Psoas muscle (tissue), 8 donors: Measurements from ENCODE around the gene GJB3. TPM values are rescaled to one million over a fixed set of nuclear protein-coding genes. Genes with fewer than 3 reads are reported as not detected.

Experiments
- ATAC-seq, 4 donors: fragments of 200-7000 bp; cut with Tn5 transposase; one replicate each; pipeline ENCODE4 v1.9.1; 2020; ENCODE audit warnings: moderate library complexity in 3 of 4, mild to moderate bottlenecking in 2 of 4
- DNase-seq, 2 donors: peaks; one replicate each; pipeline ENCODE4 v3.0.0-alpha.2; 2020
- H3K27ac ChIP-seq: fragments of 200-600 bp; one replicate; pipeline ENCODE4 v1.8.0; 2022
- H3K27me3 ChIP-seq, 3 donors: fragments of 200-600 bp in 1 of 3; one replicate each; pipeline versions ENCODE4 v1.6.1 to v1.8.0; 2013 to 2022; ENCODE audit warnings: low read length in 2 of 3, mild to moderate bottlenecking in 2 of 3, moderate library complexity in 1 of 3; ENCODE audit not compliant: insufficient read depth in 3 of 3
- H3K36me3 ChIP-seq, 2 donors: fragments of 200-600 bp in 1 of 2; one replicate each; pipeline versions ENCODE4 v1.6.1 to v1.8.0; 2013 to 2022; ENCODE audit warnings: low read depth in 1 of 2, mild to moderate bottlenecking in 1 of 2, moderate library complexity in 1 of 2; ENCODE audit not compliant: insufficient read depth in 1 of 2
- H3K4me1 ChIP-seq: fragments of 200-600 bp; one replicate; pipeline ENCODE4 v1.8.0; 2022
- H3K4me3 ChIP-seq: fragments of 200-600 bp; one replicate; pipeline ENCODE4 v1.8.0; 2022; ENCODE audit warnings: mild to moderate bottlenecking
- H3K9me3 ChIP-seq: fragments of 200-600 bp; one replicate; pipeline ENCODE4 v1.8.0; 2022
- WGBS, 3 donors: extraction: QIAGEN DNeasy Blood & Tissue Kit; methylation state at CpG; one replicate each; pipeline versions ENCODE4 v1.1.6 to v1.1.7; 2013; 5-methylcytosine and 5-hydroxymethylcytosine counted together
- intact Hi-C, 2 donors: fragments of 100-400 bp; cut with DNase I; formaldehyde crosslinking; loops; one replicate each; pipeline versions ENCODE4 v1.11.0 to v1.14.2; 2022
- polyA plus RNA-seq, 3 donors: library from polyadenylated mRNA; stranded (reverse); fragments of 200-250 nt; gene quantifications; one replicate each; pipeline ENCODE4 v1.2.3, GENCODE V29; 2013
- total RNA-seq, 4 donors: library from RNA; stranded (reverse); fragmentation: NEBNext Ultra II Directional in 2 of 4; extraction: Animal tissue kit (Norgen Biotek cat#: 25700) in 2 of 4; gene quantifications; one replicate each; pipeline versions ENCODE4 v1.2.1 to v1.2.4, GENCODE V29; 2021 to 2023
- TF ChIP-seq, protein P1 (sequence below): fragments of 200-600 bp; IDR thresholded peaks from one replicate; pipeline ENCODE4 v1.8.0; 2022; ENCODE audit warnings: antibody characterized with exemption
- donor health status: healthy with polysubstance abuse.
- donor health status: DM: no; HTN: no; CAD: no; lungs with moderate emphysema.
- donor health status: Bipolar disorder and iron deficiency.
- donor health status: healthy.
- donor health status: DM: yes; HTN: yes; CAD: no.
- donor health status: DM: no; HTN: no; CAD: no.
- donor health status: DM: no; HTN: no; CAD: no.
- donor health status: DM: yes; HTN: yes; CAD: no.

GJB3 gene
- total and polyA plus RNA-seq, 7 donors, result 0.03 TPM; not detected in 5

DNA sequence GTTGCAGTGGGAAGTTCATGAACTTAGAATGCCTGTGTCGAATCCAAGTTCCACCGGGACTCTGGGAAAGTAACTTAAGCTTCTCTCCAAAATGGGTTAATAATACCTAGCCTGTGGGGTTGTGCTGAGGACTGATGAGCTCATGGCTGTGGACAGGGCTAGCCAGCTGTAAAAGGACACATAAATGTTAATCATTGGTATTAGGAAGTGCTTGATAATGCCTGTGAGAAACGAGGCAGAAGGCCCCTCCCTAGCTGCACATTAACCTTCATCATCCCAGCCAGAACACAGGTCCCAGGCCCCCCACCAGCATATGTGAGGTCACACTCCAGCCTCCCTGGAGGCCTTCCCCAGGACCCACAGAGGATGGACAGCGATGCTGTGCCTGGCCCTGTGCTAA, 22.3 kb upstream of the GJB3 start:
- H3K36me3 ChIP-seq, result no peaks in the 10 kb centered on the region
- H3K27ac ChIP-seq, result no peak overlapping the region
- H3K27me3 ChIP-seq, result no peaks in the 10 kb centered on the region
- no peaks in the 10 kb centered on the region for H3K4me1 ChIP-seq
- no peak overlapping the region for H3K4me3 ChIP-seq
- intact Hi-C loops, result no loop called here
- H3K9me3 ChIP-seq, result no peaks in the 10 kb centered on the region
- TF ChIP-seq, protein P1, sequence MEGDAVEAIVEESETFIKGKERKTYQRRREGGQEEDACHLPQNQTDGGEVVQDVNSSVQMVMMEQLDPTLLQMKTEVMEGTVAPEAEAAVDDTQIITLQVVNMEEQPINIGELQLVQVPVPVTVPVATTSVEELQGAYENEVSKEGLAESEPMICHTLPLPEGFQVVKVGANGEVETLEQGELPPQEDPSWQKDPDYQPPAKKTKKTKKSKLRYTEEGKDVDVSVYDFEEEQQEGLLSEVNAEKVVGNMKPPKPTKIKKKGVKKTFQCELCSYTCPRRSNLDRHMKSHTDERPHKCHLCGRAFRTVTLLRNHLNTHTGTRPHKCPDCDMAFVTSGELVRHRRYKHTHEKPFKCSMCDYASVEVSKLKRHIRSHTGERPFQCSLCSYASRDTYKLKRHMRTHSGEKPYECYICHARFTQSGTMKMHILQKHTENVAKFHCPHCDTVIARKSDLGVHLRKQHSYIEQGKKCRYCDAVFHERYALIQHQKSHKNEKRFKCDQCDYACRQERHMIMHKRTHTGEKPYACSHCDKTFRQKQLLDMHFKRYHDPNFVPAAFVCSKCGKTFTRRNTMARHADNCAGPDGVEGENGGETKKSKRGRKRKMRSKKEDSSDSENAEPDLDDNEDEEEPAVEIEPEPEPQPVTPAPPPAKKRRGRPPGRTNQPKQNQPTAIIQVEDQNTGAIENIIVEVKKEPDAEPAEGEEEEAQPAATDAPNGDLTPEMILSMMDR, result no peak
- no peak for ATAC-seq
- 48 to 53% (median 53%) methylated on average over 4 of the region's 4 CpGs for WGBS, 3 donors
- no peak for DNase-seq

DNA sequence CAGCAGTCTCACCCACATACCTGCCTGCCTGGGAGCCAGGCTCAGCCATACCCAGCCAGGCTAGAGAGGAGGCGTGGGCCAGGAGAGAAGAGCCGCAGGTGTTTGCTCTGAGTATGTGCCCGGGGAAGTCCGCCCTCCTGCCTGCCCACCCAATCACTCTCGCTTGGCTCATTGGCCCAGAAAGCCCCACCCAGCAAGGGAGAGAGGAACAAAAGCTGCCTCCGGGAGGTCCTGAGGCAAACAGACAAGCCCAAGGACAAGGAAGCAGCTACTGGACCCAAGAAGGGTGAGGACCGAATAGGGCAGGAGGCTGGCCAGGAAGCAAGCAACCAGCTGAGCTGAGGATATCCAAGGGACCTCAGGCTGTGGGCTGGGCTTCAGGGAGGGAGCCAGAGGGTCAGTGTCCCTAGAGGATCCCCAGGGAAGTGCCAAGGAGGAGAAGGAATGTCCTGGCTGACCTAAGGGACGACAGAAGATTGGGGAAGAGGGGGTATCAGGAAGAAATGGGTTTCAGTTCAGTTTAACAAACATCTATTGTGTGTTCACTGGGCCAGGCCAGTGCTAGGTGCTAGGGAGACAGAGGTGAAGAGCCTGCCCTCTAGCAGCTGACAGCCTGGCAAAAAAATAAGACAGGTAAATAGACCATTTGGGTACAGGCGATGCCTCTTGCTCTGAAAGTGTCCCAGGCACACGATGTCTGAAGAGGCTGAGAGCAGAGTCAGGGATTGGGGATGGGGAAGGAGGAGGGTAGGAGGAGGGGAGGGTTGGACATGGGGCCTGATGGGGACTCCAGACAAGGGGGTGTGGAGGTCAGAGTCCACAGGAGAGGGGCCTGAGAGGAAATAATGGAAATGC, 21.3 kb upstream of the GJB3 start, which contains the start of gene GJB4:
GJB4 (plus strand) TSS at position 238 of the 855 bp plus-strand sequence. CDS start 1,515 bp downstream, outside the sequence.
- intact Hi-C loops, result no loop called here
- TF ChIP-seq, protein P1, result no peak
- WGBS, 3 donors, result 50 to 54% (median 53%) methylated on average over 10 of the region's 10 CpGs

DNA sequence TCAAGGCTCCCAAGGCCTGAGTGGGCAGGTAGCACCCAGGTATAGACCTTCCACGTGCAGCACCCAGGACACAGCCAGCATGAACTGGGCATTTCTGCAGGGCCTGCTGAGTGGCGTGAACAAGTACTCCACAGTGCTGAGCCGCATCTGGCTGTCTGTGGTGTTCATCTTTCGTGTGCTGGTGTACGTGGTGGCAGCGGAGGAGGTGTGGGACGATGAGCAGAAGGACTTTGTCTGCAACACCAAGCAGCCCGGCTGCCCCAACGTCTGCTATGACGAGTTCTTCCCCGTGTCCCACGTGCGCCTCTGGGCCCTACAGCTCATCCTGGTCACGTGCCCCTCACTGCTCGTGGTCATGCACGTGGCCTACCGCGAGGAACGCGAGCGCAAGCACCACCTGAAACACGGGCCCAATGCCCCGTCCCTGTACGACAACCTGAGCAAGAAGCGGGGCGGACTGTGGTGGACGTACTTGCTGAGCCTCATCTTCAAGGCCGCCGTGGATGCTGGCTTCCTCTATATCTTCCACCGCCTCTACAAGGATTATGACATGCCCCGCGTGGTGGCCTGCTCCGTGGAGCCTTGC, 19.7 kb upstream of the GJB3 start:
- Histone ChIP-seq H3K4me3 (no peak overlapping the region), H3K36me3 (no peaks in the 10 kb centered on the region), H3K27me3 (peaks cover 0 to 6% (median 0%) of the 10 kb centered on the region in 3 donors), H3K27ac (no peak overlapping the region), H3K4me1 (no peaks in the 10 kb centered on the region), H3K9me3 (no peaks in the 10 kb centered on the region)
- TF ChIP-seq, protein P1, result no peak
- 89 to 94% (median 94%) methylated on average over 33 of the region's 33 CpGs for WGBS, 3 donors
- DNase-seq, result no peak
- ATAC-seq, result no peak
- intact Hi-C loops, result no loop called here

More for the DNA sequence above, 21.3 kb upstream of the GJB3 start, which contains the start of gene GJB4:
- H3K9me3 ChIP-seq, result no peaks in the 10 kb centered on the region
- H3K27ac ChIP-seq, result no peak within 1 kb of the TSS
- H3K4me1 ChIP-seq, result no peaks in the 10 kb centered on the region
- DNase-seq (no peak), ATAC-seq (no peak)
- H3K4me3 ChIP-seq, result no peak within 1 kb of the TSS
- no peaks in the 10 kb centered on the region for H3K36me3 ChIP-seq
- H3K27me3 ChIP-seq, result peaks cover 0 to 2% (median 0%) of the 10 kb centered on the region in 3 donors

DNA sequence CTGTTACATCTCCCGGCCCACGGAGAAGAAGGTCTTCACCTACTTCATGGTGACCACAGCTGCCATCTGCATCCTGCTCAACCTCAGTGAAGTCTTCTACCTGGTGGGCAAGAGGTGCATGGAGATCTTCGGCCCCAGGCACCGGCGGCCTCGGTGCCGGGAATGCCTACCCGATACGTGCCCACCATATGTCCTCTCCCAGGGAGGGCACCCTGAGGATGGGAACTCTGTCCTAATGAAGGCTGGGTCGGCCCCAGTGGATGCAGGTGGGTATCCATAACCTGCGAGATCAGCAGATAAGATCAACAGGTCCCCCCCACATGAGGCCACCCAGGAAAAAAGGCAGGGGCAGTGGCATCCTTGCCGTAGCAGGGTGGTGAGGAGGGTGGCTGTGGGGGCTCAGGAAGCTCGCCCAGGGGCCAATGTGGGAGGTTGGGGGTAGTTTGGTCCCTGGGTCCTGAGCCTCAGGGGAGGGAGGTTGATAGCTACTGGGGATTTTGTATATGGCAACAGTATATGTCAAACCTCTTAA, 19.2 kb upstream of the GJB3 start:
- Histone ChIP-seq H3K4me3 (no peak overlapping the region), H3K27ac (no peak overlapping the region), H3K36me3 (no peaks in the 10 kb centered on the region), H3K4me1 (no peaks in the 10 kb centered on the region), H3K27me3 (peaks cover 0 to 6% (median 0%) of the 10 kb centered on the region in 3 donors), H3K9me3 (no peaks in the 10 kb centered on the region)
- intact Hi-C loops, result no loop called here
- no peak for DNase-seq
- ATAC-seq, result no peak
- 81 to 87% (median 85%) methylated on average over 13 of the region's 13 CpGs for WGBS, 3 donors
- TF ChIP-seq, protein P1, result no peak
